Measurements from ENCODE around the gene STK17A.
"Not testable (repeated sequence)": the region's sequence is repeated elsewhere in the genome, so short reads cannot be mapped to it uniquely, and the experiment has no call there.

Gene STK17A

DNA sequence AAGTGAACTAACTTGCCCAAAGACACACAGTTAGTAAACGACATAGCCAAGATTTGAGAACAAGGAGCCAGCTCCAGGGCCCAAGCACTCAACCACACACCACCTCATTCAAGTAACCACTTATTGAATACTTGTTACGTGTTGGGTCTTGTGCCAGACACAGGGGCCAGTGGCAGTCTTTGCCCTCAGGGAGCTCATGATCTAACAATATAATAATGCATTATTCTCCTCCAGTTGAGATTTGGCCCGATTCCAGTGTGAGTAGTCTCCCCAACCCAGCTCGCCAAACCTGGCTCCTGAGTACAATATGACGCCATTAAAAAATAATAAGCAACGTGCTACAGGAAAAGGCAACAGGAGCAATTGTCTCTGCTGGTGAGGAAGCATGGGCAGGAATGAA, 14.4 kb upstream of the STK17A start:
- DNase-seq (ENCODE audit: low spot score), result no peak

DNA sequence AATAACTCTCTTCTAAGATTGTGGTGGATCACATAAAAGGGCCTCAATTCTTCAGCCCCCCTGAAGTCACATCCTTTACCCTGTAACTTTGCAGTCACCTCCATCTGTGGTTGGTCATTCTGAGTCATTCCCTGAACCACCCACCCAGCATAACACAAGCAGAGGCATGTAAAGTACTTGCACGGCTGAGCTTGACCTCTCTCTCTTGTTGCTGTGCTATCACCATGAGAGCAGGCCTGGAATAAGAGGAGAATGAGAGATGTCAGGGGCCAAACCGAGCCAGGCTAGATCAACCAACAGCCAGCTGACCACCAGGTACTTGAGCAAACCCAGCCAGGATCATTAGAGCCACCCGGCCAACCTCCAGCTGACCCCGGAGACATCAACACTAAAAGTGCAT, 13.5 kb upstream of the STK17A start:
- DNase-seq (ENCODE audit: low spot score), result no peak

DNA sequence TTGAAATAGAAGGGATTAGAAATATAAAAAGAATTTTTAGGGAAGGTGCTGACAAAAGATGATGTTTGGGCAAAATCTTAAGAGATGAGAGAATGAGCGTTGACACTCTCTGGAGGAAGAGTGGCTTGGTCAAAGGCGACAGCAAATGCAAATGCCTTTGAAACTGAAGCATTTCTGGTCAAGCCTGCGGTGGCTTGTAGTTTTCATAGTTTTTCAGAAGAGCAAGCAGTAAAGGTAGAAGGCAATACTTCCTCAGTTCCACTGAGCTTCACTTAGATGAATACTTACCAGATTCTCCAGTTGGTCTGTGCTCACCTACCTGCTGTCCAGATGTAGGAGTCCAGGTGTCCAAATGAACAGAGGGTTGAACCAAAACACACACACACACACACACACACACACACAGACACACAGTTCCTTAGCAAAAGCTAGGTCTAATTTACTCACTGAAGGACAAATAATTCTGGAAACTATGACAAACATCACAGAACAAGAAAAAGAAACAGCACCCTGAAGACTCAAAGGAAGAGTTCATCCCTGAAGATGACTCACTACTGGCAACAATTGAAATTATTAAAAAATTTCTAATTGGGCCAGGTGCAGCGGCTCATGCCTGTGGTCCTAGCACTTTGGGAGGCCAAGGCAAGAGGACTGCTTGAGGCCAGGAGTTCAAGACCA, 12.1 kb upstream of the STK17A start:
- no peak for DNase-seq (ENCODE audit: low spot score)

DNA sequence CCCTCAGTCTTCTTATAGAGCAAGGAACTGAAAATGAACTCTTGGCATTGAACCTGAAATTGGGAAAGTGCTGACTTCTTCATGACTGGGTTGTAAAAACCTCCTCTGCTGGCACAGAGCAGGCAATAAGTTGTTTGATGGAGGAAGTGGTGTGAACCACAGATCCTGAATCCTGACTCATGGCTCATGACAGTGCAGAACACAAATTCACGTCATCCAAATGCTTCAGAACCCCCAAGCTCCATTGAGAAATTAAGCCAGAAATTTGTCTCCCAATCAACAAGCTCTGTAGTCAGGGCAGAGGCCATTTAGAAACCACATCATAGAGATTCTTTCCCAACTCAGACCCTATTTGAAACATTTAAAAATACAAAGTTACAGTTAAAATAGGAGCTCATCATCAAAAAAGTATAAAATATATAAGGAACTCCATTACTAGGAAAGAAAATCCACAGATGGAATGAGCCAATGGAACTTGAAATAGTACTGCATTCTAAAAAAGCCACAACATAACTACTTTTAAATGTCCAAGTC, 10.3 kb upstream of the STK17A start:
- DNase-seq (ENCODE audit: low spot score), result peak; percentile 81

DNA sequence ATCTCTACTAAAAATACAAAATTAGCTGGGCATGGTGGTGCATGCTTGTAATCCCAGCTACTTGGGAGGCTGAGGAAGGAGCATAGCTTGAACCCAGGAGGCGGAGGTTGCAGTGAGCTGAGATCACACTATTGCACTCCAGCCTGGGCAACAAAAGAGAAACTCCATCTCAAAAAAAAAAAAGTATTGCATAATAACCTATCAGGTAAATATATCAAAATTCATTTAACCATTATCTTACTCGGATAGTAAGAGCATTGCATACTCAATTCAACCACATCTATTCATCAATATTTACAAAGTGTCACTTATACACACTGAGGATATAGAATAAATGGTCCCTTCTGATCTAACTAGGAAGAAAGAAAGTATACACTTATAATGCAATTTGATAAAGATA, 9.1 kb upstream of the STK17A start:
- DNase-seq (ENCODE audit: low spot score), result not testable (repeated sequence)

GRCh38 chr7:43575506-43575905, 7.4 kb upstream of the STK17A start:
- DNase-seq (ENCODE audit: low spot score), result no peak

DNA sequence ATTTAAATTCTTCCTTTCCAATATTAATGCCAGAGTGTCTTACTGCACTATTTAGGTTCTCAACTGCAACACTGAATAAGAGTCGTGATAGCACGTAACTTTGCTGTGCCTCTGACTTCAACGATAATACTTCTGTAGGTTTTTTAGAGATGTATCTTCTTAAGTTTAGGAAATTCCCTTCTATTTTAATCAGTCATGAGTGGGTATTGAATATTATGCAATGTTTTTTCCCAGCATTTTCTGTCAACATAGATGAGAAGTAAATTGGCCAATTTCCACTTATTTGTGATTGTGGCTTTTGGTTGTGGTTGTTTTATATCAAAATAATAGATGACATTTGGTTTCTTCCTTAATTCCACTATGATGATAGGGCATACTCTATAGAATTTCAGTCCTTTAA, 6.7 kb upstream of the STK17A start:
- DNase-seq (ENCODE audit: low spot score), result no peak

DNA sequence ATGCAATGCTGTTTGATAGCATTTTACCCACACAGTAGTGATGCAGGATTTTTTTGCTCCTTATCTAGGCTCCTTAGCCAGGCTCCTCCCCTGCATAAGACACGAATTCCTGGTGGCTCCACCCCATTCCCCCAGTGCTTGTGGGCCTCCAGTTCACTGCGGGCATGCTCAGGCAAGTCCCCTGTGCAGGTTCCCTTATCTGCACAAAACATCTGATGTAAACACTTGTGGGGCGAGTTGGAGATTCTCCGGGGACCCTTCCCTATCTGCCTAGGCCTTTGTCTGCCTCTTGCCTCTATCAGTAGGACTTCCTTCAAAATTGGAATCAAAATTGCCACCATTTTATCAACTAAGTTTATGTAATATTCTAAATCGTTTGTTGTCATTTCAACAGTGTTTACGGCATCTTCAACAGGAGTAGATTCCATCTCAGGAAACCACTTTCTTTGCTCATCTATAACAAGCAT, 5.4 kb upstream of the STK17A start:
- no peak for DNase-seq (ENCODE audit: low spot score)

DNA sequence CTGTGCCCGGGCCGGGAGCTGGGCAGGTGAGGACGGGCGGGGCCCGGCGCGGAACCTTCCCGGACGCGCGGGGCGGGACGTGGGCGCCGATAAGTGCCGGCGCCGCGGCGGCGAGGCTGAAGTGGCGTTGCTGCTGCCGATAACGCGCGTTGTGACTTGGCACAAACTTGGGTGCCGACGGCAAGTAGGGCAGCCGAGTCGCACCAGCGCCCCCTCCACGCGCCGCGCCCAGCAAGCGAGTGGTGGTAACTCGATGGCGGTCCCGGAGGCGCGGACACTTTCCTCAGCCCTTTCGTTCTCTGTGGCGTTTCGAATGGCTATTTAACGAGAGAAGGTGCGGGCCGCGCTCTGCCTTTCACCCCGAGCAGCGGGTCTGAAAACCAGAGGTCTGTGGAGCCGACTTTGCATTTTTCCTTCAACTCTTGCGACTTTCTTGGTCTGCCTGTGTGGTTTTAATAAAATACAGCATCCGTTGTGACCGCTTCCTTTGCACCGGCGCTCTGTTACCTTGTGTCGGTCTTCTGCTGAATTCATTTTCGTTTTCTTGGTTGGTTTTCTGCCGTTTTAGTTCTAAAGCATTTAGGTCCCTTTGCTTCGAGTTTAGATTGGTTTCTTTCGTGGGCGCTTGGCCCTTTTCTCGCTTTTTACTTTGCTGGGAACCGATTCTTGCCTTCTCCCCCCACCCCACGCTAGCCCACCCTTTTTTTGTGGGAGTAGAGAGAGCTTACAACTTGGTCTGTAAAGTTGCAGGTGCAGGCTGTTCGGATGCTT, 701 bp downstream of the STK17A start:
- peak; percentile 84 for DNase-seq (ENCODE audit: low spot score)

- DNase-seq (ENCODE audit: low spot score), result no peak
These were observed 1.3 kb downstream of the STK17A start for GRCh38 chr7:43584195-43584586.

DNA sequence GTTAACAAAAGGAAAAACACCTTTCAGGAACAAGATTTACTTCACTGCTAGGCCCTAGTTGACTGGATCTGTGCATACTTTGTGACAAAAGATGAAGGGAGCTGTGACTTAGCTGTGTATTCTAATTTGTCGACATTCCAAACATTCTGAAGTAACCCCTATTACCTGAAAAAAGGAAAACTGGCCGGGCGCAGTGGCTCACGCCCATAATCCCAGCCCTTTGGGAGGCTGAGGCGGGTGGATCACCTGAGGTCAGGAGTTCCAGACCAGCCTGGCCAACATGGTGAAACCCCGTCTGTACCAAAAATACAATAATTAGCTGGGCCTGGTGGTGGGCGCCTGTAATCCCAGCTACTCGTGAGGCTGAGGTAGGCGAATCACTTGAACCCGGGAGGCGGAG, 1.8 kb downstream of the STK17A start:
- DNase-seq (ENCODE audit: low spot score), result not testable (repeated sequence)

- DNase-seq (ENCODE audit: low spot score), result no peak
These were observed 2.7 kb downstream of the STK17A start for GRCh38 chr7:43585562-43585961.

DNA sequence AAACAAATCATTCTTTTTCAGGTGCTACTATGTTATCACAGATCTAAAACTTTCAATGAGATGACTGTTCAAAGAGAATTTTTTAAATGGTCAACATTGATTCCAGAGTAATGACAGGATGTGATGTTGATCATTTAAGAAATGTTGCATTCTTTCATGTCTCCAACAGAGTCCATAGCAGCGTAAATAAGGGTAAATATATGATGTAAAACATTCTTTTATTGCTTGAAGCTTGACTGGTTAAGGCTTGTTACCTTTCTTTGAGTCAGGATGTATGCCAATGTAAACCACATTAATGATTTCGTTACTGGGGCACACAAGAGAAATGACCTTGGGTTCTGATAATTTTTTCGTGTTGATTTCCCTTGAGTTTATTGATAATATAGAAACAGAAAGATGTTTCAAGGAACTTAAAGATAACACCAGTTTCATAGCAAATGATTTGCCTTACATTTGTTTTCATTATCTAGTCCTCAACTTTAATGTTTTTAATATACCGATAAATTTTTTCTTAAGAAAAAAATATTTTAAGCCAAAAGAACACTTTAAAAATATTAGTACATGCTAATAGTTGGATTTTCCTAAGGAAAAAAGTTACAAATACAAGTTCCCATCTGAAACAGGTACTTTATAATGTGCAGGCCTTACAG, 3.5 kb downstream of the STK17A start:
- DNase-seq (ENCODE audit: low spot score), result no peak

GRCh38 chr7:43588477-43589132, 5.7 kb downstream of the STK17A start:
- DNase-seq (ENCODE audit: low spot score), result no peak

DNA sequence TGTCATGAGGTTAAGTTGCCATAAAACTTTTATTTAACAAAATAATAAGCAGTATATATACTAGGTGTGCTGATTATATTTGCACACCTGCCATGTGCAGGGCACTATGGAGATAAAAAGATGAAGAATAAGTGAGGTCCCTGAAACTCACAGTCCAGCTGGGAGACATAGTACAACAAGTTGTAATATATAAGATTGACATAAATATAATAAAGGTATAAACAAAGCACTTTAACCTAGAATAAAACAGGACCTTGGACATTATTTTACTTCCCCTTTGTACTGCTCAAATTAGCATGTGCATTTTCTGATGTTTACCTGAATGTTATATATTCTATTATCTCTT, 6.2 kb downstream of the STK17A start:
- DNase-seq (ENCODE audit: low spot score), result no peak

GRCh38 chr7:43589728-43590127, 6.8 kb downstream of the STK17A start:
- no peak for DNase-seq (ENCODE audit: low spot score)

DNA sequence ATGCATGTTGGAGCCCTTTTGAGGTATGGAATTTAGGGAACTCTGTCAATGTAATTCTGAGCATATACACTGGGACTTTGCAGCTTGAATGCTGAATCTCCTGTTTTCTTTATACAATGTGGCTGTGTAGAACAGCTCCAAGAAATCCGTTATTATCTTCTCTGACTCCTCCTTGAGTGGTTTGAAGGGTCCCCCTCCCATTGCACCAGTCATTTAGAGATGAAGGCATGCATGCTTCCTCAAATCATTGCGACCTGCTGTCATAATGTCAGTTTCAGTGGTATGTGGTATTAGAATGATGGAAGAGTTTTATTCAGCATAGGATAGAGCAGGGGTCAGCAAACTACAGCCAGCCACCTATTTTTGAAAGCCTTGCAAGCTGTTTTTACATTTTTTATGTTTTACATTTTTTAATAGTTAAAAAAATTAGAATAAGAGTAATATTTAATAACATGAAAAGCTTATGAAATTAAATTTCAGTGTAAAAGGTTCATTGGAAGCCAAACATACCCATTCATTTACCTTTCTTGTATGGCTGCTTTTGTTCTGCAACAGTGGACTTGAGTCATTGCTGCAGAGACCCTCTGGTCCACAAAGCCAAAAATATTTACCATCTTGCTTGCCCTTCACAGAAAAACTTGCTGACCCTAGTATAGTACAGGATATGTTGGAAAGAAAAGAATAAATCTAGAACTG, 8.1 kb downstream of the STK17A start:
- DNase-seq (ENCODE audit: low spot score), result no peak

GRCh38 chr7:43591558-43592180, 8.8 kb downstream of the STK17A start:
- DNase-seq (ENCODE audit: low spot score), result no peak

GRCh38 chr7:43592326-43592725, 9.4 kb downstream of the STK17A start:
- DNase-seq (ENCODE audit: low spot score), result no peak

- no peak for DNase-seq (ENCODE audit: low spot score)
These were observed 10.1 kb downstream of the STK17A start for GRCh38 chr7:43593010-43593409.

DNA sequence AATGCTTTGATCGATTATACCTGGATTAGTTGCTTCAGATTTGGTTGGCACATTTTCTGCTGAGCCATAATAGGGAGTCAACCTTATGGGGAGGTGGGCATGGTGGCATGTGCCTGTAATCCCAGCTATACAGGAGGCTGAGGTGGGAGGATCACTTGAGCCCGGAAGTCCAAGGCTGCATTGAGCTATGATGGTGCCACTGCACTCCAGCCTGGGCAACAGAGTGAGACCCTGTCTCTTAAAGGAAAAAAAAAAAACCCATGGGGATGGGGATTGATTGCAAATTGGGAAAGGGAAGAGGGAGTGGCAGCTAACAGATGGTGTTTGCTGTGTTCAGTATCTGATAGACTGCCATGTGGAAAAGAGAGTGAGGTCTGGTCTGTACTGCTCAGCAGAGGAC, 11.1 kb downstream of the STK17A start:
- no peak for DNase-seq (ENCODE audit: low spot score)

Measured in Ammon's horn (tissue), 1 donor.